ENCODE measurements around the gene STRN4. TPM values are rescaled to one million over a fixed set of nuclear protein-coding genes. Genes with fewer than 3 reads are reported as not detected.
"Not testable (repeated sequence)": the region's sequence is repeated elsewhere in the genome, so short reads cannot be mapped to it uniquely, and the experiment has no call there.

Gene STRN4
- total and polyA plus RNA-seq, 12 donors = 43.3 to 63.3 (median 50.3) TPM

- TF ChIP-seq, protein P1, sequence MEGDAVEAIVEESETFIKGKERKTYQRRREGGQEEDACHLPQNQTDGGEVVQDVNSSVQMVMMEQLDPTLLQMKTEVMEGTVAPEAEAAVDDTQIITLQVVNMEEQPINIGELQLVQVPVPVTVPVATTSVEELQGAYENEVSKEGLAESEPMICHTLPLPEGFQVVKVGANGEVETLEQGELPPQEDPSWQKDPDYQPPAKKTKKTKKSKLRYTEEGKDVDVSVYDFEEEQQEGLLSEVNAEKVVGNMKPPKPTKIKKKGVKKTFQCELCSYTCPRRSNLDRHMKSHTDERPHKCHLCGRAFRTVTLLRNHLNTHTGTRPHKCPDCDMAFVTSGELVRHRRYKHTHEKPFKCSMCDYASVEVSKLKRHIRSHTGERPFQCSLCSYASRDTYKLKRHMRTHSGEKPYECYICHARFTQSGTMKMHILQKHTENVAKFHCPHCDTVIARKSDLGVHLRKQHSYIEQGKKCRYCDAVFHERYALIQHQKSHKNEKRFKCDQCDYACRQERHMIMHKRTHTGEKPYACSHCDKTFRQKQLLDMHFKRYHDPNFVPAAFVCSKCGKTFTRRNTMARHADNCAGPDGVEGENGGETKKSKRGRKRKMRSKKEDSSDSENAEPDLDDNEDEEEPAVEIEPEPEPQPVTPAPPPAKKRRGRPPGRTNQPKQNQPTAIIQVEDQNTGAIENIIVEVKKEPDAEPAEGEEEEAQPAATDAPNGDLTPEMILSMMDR (IDR thresholded peaks at IDR 0.05) = peak; percentile 32 to 76 (median 59)
- 60 to 64% methylated on average over 18 of the region's 18 CpGs for WGBS, 2 donors
- Histone ChIP-seq H3K9me3 (no peaks in the 10 kb centered on the region), H3K4me1 (peaks cover 0 to 17% (median 4%) of the 10 kb centered on the region in 9 donors), H3K4me3 (no peak overlapping the region), H3K27me3 (no peaks in the 10 kb centered on the region), H3K27ac (no peak overlapping the region), H3K36me3 (no peaks in the 10 kb centered on the region)
- peak in 3 of 8 donors; percentile 18 to 51 (median 36) for ATAC-seq
- no peak for DNase-seq
- intact Hi-C loops (cut with DNase I) = loop anchor here in 1 of 10 donors (10.0 kb wide), 1 partner anchor 228 kb away; no protein-coding TSS in a partner anchor
These were observed 20.5 kb upstream of the STRN4 start for GRCh38 chr19:46766569-46767317.

DNA sequence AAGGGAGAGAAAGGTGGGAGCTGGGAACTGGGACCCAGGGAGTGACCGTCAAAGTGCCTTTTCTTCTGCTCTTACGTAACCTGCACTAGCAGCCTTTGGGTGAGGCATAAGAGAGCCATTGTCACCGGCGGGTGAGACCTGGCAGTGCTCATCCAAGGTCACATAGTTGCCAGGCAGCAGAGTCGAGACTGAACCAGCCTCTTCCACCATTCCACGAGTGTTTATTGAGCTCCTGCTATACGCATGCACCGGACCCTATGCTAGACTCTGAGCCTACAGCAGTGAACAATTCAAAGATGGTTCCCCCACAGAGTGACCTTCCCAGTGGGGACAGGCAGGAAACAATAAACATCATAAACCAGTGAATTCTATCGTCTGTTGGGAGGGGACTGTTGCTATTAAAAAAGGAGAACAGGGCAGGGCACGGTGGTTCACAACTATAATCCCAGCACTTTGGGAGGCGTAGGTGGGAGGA lies 18.6 kb upstream of the STRN4 start:
- Histone ChIP-seq H3K4me1 (peaks cover 0 to 25% (median 6%) of the 10 kb centered on the region in 9 donors), H3K36me3 (no peaks in the 10 kb centered on the region), H3K9me3 (no peaks in the 10 kb centered on the region), H3K4me3 (no peak overlapping the region), H3K27me3 (no peaks in the 10 kb centered on the region), H3K27ac (peak overlapping the region in 1 of 10 donors; percentile 7)
- intact Hi-C loops (cut with DNase I) = loop anchor here in 1 of 10 donors (10.0 kb wide), 1 partner anchor 230 kb away; no protein-coding TSS in a partner anchor
- DNase-seq (no peak), ATAC-seq (peak; percentile 37 to 81 (median 70))
- 57 to 59% methylated on average over 11 of the region's 11 CpGs for WGBS, 2 donors
- TF ChIP-seq, protein P1 (IDR thresholded peaks at IDR 0.05) = no peak

- Histone ChIP-seq H3K4me1 (peaks cover 0 to 23% (median 10%) of the 10 kb centered on the region in 9 donors), H3K27me3 (no peaks in the 10 kb centered on the region), H3K4me3 (no peak overlapping the region), H3K27ac (no peak overlapping the region), H3K36me3 (peaks cover 0 to 15% (median 0%) of the 10 kb centered on the region in 9 donors), H3K9me3 (no peaks in the 10 kb centered on the region)
- intact Hi-C loops (cut with DNase I) = loop anchor here in 1 of 10 donors (10.0 kb wide), 1 partner anchor 232 kb away; no protein-coding TSS in a partner anchor
- TF ChIP-seq, protein P1 (IDR thresholded peaks at IDR 0.05) = no peak
- DNase-seq = no peak
- 80 to 84% methylated on average over 6 of the region's 6 CpGs for WGBS, 2 donors
- no peak for ATAC-seq
These were observed 16.1 kb upstream of the STRN4 start for GRCh38 chr19:46762245-46762890.

- H3K27ac ChIP-seq = peak overlapping the region in 1 of 10 donors; percentile 0
These were observed 15.2 kb upstream of the STRN4 start for GRCh38 chr19:46761418-46761831.

DNA sequence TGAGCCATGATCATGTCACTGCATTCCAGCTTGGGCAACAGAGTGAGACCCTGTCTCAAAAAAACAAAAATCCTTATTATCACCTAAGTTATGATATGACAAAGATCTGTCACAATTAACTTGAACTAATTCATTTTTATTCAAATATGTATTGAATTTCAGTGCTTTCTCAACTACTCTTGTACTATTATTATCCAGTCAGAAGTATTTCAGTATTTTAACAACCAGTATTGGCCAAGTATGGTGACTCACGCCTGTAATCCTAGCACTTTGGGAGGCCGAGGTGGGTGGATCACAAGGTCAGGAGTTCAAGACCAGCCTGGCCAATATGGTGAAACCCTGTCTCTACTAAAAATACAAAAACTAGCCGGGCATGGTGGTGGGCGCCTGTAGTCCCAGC lies 14.6 kb upstream of the STRN4 start:
- WGBS, 2 donors = 87 to 90% methylated on average over 4 of the region's 4 CpGs
- not testable (repeated sequence) for ATAC-seq, H3K27ac ChIP-seq, H3K4me3 ChIP-seq, H3K9me3 ChIP-seq, H3K27me3 ChIP-seq, DNase-seq
- intact Hi-C loops (cut with DNase I) = loop anchor here in 1 of 10 donors (10.0 kb wide), 1 partner anchor 234 kb away; no protein-coding TSS in a partner anchor
- Histone ChIP-seq H3K4me1 (peaks cover 0 to 29% (median 10%) of the 10 kb centered on the region in 9 donors), H3K36me3 (peaks cover 0 to 25% (median 0%) of the 10 kb centered on the region in 9 donors)

More at GRCh38 chr19:46761418-46761831, 15.2 kb upstream of the STRN4 start:
- Histone ChIP-seq H3K4me3 (no peak overlapping the region), H3K4me1 (peaks cover 0 to 29% (median 10%) of the 10 kb centered on the region in 9 donors), H3K36me3 (peaks cover 0 to 22% (median 0%) of the 10 kb centered on the region in 9 donors), H3K9me3 (no peaks in the 10 kb centered on the region), H3K27me3 (no peaks in the 10 kb centered on the region)
- DNase-seq (no peak), ATAC-seq (no peak)
- 61 to 63% methylated on average over 5 of the region's 5 CpGs for WGBS, 2 donors
- intact Hi-C loops (cut with DNase I) = loop anchor here in 1 of 10 donors (10.0 kb wide), 1 partner anchor 233 kb away; no protein-coding TSS in a partner anchor
- TF ChIP-seq, protein P1 (IDR thresholded peaks at IDR 0.05) = no peak
